Measurements from ENCODE around the gene FGF6.
"Not testable (repeated sequence)": the region's sequence is repeated elsewhere in the genome, so short reads cannot be mapped to it uniquely, and the experiment has no call there.

Gene FGF6

DNA sequence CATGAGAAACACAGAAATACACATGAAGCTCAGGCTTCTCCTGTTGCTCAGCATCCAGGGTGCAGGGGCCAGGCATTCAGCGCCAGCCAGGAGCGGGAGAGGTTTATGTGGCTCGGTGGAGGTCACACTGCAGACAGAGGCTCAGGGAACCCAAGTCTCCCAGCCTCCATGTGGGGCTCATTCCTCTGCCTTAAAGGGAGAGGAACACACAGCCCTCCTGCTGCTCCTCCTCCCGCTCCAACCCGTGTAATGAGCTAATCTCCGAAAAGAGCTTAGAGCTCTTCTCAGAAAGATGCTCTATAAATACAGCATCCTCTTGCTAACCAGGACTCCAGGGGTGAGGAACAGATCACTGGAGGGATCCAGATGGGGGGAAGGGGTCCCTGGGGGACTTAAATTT lies 28.2 kb downstream of the FGF6 start:
- no peak for DNase-seq

DNA sequence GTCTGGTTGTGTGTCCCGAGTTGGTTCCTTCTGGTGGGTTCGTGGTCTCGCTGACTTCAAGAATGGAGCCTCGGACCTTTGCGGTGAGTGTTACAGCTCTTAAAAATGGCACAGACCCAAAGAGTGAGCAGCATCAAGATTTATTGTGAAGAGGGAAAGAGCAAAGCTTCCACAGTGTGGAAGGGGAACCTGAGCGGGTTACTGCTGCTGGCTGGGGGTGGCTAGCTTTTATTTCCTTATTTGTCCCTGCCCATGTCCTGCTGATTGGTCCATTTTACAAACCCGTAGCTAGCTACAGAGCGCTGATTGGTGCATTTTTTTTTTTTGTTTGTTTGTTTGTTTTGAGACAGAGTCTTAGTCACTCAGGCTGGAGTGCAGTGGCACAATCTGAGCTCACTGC lies 29.3 kb downstream of the FGF6 start:
- no peak for DNase-seq

DNA sequence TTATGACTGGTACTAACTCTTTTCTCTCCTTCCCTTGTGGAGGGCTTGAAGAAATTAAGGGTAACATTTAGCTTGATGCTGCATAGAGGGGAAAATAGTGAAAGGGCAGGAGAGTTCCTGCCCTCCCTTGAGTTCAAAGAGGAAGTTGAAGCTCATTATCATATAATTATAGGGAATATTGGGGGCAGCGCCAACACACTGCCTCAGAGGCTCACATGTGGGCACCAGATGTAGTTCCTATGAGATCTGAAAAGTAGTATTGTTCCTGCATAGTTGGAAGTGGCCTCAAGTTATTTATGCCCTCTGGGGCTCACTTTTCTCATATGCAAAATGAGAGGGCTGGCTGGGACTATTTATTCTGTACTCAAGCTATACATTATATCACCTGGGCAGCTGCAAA lies 33.1 kb downstream of the FGF6 start:
- DNase-seq, result no peak

DNA sequence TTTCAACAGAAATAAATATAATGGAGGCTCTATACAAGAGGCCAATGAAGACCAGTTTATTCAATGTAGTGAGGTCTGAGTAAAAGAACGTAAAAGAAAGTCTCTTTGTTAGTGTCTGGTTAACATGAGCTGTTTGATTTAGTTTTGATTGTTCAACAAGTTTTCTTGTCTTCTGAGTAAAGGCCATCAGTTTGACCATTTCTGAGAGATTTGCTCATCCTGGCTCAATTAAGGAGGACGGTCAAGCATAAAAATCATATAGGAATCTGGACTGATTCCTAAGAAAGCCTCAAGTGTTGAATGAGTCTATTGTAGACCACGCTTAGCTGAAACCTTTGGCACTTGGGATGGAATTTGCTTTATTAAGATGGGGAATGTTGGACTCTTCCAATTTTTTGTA lies 33.6 kb downstream of the FGF6 start:
- DNase-seq, result no peak

DNA sequence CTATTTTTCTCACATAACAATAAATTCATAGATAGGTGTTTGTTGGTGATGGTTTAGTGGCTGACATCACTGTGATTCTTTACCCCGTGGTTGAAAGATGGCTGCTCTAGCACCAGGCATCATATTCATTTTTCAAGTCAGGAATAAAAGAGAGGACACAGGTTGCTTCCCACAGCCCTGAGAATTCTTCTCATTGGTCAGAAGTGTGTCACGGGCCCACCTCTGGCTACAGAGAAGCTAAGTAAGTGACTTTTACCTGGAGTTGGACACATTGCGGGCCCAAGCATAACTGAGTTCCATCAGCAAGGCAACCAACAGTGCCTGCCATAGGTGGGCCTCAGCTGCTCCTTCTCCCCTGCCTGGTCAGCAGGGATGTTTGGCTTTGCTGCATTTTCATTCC lies 38.5 kb downstream of the FGF6 start:
- no peak for DNase-seq

DNA sequence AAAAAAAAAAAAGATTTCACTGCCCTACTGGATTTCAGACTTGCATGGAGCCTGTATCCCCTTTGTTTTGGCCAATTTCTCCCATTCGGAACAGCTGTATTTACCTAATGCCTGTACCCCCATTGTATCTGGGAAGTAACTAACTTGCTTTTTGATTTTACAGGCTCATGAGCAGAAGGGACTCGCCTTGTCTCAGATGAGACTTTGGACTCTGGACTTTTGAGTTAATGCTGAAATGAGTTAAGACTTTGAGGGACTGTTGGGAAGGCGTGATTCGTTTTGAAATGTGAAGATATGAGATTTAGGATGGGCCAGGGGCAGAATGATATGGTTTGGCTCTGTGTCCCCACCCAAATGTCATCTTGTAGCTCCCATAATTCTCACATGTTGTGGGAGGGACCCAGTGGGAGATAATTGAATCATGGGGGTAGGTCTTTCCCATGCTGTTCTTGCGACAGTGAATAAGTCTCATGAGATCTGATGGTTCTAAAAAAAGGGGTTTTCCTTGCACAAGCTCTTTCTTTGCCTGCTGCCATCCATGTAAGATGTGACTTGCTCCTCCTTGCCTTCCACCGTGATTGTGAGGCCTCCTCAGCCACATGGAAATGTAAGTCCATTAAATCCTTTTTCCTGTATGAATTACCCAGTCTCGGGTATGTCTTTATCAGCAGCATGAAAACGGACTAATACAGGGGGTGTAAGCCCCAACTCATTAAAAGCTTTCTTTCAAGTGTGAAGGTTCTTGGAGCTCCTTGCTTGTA lies 40.6 kb downstream of the FGF6 start:
- DNase-seq, result not testable (repeated sequence)

DNA sequence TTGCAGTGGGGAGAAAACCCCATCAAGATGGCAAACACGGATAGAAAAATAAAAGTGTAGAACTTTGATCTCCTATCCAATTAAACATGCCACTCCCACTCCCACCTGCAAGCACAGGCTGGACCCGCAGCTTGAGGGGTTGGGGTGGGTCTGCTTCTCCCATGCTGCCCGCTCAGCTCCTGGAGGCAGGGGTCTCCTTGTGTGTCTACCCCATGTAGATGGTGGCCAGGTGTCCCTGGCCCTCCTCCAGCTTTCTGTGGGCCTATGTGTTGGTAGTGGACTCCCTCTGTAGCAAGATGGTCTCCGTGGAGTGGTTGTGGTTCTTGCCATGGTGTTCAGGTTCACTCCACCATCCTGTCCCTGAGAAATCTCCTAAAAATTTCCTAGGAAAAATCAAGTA lies 42.6 kb downstream of the FGF6 start:
- DNase-seq, result no peak

DNA sequence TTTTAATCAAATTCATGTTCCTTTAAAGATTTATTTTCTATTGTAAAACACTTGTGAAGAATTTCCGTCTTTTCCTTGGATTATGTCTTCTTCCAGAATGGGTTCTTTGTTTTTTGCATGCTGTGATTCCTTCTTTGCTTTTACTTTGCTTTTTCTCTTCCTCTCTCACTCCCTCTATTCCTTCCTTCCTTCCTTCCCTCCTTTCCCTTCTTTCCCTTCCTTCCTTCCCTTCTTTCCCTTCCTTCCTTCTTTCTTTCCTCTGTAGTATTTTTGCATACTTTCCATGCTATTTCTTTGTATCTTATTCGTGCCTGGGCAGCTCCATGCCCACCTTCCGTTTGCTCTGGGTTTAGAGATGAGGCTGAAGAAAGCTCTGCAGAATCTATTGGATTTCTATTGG lies 44.5 kb downstream of the FGF6 start:
- no peak for DNase-seq

DNA sequence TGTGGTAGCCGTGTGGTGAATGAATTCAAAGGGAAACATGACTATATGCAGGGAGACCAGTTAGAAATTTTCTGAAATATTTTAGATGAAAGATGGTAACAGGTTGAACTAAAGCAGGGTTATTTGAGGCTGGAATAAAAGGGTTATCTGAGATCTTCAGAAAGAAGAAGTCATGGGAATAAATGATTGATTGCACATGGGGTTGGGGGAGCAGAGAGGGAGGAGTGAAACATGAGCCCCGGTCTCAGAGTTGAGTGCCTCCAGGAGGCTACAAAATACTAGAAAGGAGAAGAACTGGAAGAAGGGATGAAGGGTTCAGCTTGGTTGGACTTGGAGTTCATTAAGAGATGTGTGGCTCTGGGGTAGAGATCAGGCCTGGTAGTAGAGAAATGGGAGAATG lies 49.8 kb downstream of the FGF6 start:
- no peak for DNase-seq

DNA sequence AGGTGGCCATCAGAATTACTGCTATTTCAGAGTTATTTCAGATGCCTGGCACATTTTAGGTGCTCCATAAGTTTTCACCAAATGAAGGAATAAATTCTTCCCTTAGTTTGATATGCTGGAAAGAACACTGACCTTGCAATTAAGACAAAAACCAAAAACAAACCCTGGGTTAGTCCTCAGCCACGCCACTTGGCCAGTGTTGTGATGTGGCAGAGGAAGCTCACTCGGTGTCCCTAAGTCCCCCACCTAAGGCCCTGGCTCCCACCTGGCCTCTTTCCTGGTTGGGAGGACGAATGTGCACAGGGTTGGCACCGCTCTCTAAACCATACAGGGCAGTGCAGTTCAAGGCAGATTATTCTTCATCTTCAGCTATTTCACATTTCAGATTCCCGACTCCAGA lies 52.4 kb downstream of the FGF6 start:
- DNase-seq, result no peak

DNA sequence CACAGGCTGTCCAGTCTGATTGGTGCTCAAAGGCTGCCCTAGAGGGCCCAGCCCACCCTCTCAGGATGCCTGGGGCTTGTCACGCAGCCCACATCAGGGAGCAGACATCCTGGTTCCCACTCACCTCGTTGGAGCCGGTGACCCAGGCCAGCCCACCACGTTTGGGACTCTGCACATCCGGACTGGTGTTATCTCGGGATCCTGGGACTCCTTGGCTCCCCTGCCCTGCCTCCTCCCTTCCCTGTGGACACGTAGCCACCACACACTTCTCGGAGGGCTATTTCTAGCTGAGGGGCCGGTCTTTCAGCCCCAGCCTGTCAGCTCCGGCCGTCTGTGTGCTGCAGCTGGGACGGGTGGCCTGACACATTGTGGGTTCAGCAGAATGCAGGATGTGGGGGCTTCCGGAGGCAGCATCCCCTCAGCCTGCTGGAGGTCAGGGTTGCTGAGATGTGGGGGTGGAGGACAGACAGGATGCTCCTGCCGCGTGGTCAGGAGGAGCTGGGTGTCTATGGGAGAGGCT lies 53.3 kb downstream of the FGF6 start:
- no peak for DNase-seq

DNA sequence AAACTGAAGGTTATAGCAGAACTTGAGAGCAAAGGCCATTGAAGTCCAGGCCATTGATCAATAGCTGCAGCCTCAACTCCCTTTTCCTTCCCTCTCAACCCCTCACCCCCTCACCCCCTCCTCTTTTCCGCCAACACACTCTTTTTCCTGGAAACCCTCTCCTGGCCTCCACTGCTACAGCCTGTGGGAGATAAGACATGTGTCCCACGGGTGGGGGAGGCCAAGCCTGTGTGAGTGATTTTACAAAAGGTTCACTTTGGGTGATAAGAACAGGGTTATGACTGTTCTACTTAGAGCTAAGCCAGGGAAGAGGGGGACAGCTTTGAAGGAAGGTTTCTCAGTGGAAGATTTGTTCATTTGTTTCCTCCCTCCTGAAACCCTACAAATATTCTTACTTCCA lies 57.0 kb downstream of the FGF6 start:
- no peak for DNase-seq

DNA sequence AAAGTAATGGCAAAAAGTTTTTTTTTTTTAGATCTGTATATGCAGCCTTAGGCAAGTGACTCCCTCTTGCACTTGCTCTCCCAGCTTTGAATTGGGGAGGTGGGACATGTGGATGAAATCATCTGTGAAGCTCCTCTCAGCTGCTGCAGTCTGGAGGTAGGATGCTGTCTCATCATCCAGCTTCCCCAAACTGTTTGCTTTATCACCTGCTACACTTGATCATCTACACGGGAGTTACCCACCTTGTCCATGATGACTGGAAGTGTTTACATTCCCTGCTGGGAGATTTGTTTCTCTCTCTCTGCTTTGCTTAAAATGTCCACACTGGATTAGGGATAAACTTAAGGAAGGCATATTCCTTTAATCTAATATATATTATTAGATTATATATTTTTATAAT lies 57.6 kb downstream of the FGF6 start:
- DNase-seq, result no peak

DNA sequence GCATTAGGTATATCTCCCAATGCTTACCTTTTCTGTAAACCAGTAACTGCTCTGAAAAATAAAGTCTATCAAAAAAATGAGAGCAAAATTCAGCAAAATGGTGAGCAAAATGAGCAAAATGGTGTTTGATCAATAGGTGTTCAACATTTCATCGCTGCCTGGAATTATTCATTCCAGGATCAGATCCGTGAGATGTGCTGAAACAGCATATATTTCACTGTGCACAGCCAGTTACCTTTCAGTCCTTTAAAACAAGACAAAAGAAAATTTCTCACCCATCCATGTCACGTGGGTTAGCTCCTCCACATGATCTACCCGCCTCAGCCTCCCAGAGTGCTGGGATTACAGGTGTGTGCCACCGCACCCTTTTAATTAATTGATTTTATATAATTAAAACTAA lies 58.0 kb downstream of the FGF6 start:
- no peak for DNase-seq

DNA sequence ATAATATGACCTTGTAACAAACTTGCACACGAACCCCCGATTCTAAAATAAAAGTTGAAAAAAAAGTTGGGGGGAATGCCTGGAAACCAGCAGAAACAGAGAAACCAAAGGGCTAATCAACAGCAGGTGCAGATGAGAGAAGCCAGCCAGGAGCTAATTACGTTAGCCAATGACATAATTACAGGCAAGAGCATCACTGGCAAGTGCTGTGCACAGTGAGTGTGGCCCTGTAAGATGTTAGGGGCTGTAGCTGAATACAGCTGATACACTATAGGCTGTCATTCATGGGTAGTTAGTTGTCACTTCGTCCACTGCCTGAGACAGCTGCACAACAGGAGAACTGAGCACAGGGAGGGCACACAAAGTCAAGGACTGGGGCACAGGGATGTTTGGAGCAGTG lies 58.8 kb downstream of the FGF6 start:
- no peak for DNase-seq

Data from activated T-cell treated with anti-CD3 and anti-CD28 coated beads, Interleukin-2, amount 50 U/mL, for 1 hour (primary cell).